Progenitor cell of endocrine pancreas (in vitro differentiated cells): ENCODE data around the gene MORF4L1. TPM values are rescaled to one million over a fixed set of nuclear protein-coding genes. Genes with fewer than 3 reads are reported as not detected.
"Not testable (repeated sequence)": the region's sequence is repeated elsewhere in the genome, so short reads cannot be mapped to it uniquely, and the experiment has no call there.

Source experiments
- DNase-seq: peaks from one replicate; pipeline ENCODE4 v3.0.0; 2021; ENCODE audit warnings: low spot score; ENCODE audit not compliant: unreplicated experiment
- H3K27ac Mint-ChIP-seq: 2 replicates; pipeline ENCODE4 v1.8.0; 2021; ENCODE audit warnings: mild to moderate bottlenecking, moderate library complexity, mixed read lengths
- H3K27me3 Mint-ChIP-seq: 2 replicates; pipeline ENCODE4 v1.8.0; 2021; ENCODE audit warnings: mixed read lengths
- H3K36me3 Mint-ChIP-seq: 2 replicates; pipeline ENCODE4 v1.8.0; 2022; ENCODE audit warnings: mixed read lengths; ENCODE audit not compliant: insufficient read depth
- H3K4me1 Mint-ChIP-seq: 2 replicates; pipeline ENCODE4 v1.8.0; 2021; ENCODE audit warnings: low read depth, mixed read lengths
- H3K4me3 Mint-ChIP-seq: 2 replicates; pipeline ENCODE4 v1.8.0; 2021; ENCODE audit warnings: low read depth, mild to moderate bottlenecking, moderate library complexity, mixed read lengths
- H3K9me3 Mint-ChIP-seq: 2 replicates; pipeline ENCODE4 v1.8.0; 2021; ENCODE audit warnings: low read depth, mixed read lengths
- CTCF ChIP-seq: fragments of 200-600 bp; sonication (generic); IDR thresholded peaks from one replicate; pipeline ENCODE4 v1.5.0; 2021; ENCODE audit warnings: antibody characterized with exemption, mild to moderate bottlenecking; ENCODE audit not compliant: unreplicated experiment
- total RNA-seq: library from RNA; stranded (reverse); gene quantifications from 2 replicates; pipeline ENCODE4 v1.2.1, GENCODE V29; 2021

The MORF4L1 gene
- total RNA-seq, 1 donor from 2014 or later: 438 TPM

GRCh38 chr15:78836333-78836732 is 36.4 kb upstream of the MORF4L1 start:
- peaks cover 7% of the 10 kb centered on the region for H3K27me3 Mint-ChIP-seq
- DNase-seq: no peak
- no peak for TF ChIP-seq CTCF
- no peak overlapping the region for H3K4me3 Mint-ChIP-seq
- no peaks in the 10 kb centered on the region for H3K9me3 Mint-ChIP-seq
- peaks cover 3% of the 10 kb centered on the region for H3K36me3 Mint-ChIP-seq
- no peak overlapping the region for H3K27ac Mint-ChIP-seq
- H3K4me1 Mint-ChIP-seq: no peaks in the 10 kb centered on the region

GRCh38 chr15:78837131-78837530 is 35.6 kb upstream of the MORF4L1 start:
- H3K27ac Mint-ChIP-seq: peak overlapping the region; percentile 19
- peaks cover 3% of the 10 kb centered on the region for H3K27me3 Mint-ChIP-seq
- H3K36me3 Mint-ChIP-seq: no peaks in the 10 kb centered on the region
- H3K4me3 Mint-ChIP-seq: no peak overlapping the region
- H3K9me3 Mint-ChIP-seq: no peaks in the 10 kb centered on the region
- DNase-seq: no peak
- no peaks in the 10 kb centered on the region for H3K4me1 Mint-ChIP-seq
- TF ChIP-seq CTCF: no peak

- Mint-ChIP-seq H3K4me1 (no peaks in the 10 kb centered on the region), H3K9me3 (no peaks in the 10 kb centered on the region), H3K27me3 (peaks cover 3% of the 10 kb centered on the region), H3K27ac (no peak overlapping the region), H3K36me3 (no peaks in the 10 kb centered on the region), H3K4me3 (no peak overlapping the region)
- no peak for DNase-seq
- TF ChIP-seq CTCF: no peak
Observed at GRCh38 chr15:78837543-78837942, 35.1 kb upstream of the MORF4L1 start.

GRCh38 chr15:78838489-78838888 is 34.2 kb upstream of the MORF4L1 start:
- Mint-ChIP-seq H3K4me3 (no peak overlapping the region), H3K4me1 (peaks cover 5% of the 10 kb centered on the region)

GRCh38 chr15:78839151-78839550 is 33.5 kb upstream of the MORF4L1 start:
- not testable (repeated sequence) for H3K27ac Mint-ChIP-seq, H3K4me3 Mint-ChIP-seq, H3K9me3 Mint-ChIP-seq, H3K27me3 Mint-ChIP-seq, H3K4me1 Mint-ChIP-seq, DNase-seq, H3K36me3 Mint-ChIP-seq

More at GRCh38 chr15:78838489-78838888, 34.2 kb upstream of the MORF4L1 start:
- no peak for TF ChIP-seq CTCF
- Mint-ChIP-seq H3K36me3 (no peaks in the 10 kb centered on the region), H3K27me3 (peaks cover 3% of the 10 kb centered on the region), H3K9me3 (no peaks in the 10 kb centered on the region), H3K27ac (peak overlapping the region; percentile 25)
- DNase-seq: no peak

- no peak overlapping the region for H3K27ac Mint-ChIP-seq
- TF ChIP-seq CTCF: no peak
- no peak overlapping the region for H3K4me3 Mint-ChIP-seq
- no peaks in the 10 kb centered on the region for H3K36me3 Mint-ChIP-seq
- H3K27me3 Mint-ChIP-seq: peaks cover 3% of the 10 kb centered on the region
- DNase-seq: no peak
- H3K9me3 Mint-ChIP-seq: no peaks in the 10 kb centered on the region
- H3K4me1 Mint-ChIP-seq: peaks cover 5% of the 10 kb centered on the region
Observed at GRCh38 chr15:78840661-78841375, 31.9 kb upstream of the MORF4L1 start.
